A673 (cell line): ENCODE measurements around the gene HEPHL1.

Source experiments
- EZH2 ChIP-seq: fragments of 200-600 bp; sonication (generic); IDR thresholded peaks from 2 replicates; pipeline ENCODE4 v1.6.1; 2017; ENCODE audit warnings: borderline replicate concordance, low read depth, mild to moderate bottlenecking, mixed read lengths, antibody characterized with exemption, low read length; ENCODE audit not compliant: poor library complexity, severe bottlenecking
- TF ChIP-seq, protein P1 (sequence below): fragments of 300-800, 200-600 bp; sonication (generic); conservative IDR thresholded peaks from 2 replicates; pipeline ENCODE4 v1.5.1; 2017; ENCODE audit warnings: low read depth, mild to moderate bottlenecking, antibody characterized with exemption, low read length, moderate library complexity, mixed read lengths

- TF ChIP-seq, protein P1, sequence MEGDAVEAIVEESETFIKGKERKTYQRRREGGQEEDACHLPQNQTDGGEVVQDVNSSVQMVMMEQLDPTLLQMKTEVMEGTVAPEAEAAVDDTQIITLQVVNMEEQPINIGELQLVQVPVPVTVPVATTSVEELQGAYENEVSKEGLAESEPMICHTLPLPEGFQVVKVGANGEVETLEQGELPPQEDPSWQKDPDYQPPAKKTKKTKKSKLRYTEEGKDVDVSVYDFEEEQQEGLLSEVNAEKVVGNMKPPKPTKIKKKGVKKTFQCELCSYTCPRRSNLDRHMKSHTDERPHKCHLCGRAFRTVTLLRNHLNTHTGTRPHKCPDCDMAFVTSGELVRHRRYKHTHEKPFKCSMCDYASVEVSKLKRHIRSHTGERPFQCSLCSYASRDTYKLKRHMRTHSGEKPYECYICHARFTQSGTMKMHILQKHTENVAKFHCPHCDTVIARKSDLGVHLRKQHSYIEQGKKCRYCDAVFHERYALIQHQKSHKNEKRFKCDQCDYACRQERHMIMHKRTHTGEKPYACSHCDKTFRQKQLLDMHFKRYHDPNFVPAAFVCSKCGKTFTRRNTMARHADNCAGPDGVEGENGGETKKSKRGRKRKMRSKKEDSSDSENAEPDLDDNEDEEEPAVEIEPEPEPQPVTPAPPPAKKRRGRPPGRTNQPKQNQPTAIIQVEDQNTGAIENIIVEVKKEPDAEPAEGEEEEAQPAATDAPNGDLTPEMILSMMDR = no peak
- no peak for TF ChIP-seq EZH2
Measured at GRCh38 chr11:94023856-94024255, 2.7 kb downstream of the HEPHL1 start.
